Activated T-cell treated with anti-CD3 and anti-CD28 coated beads for 4 hours (primary cell): ENCODE data around the gene TFAM.
"Not testable (repeated sequence)": the region's sequence is repeated elsewhere in the genome, so short reads cannot be mapped to it uniquely, and the experiment has no call there.

Experiments used
- DNase-seq: peaks from one replicate; pipeline ENCODE4 v3.0.0-alpha.2; 2020

Gene TFAM

DNA sequence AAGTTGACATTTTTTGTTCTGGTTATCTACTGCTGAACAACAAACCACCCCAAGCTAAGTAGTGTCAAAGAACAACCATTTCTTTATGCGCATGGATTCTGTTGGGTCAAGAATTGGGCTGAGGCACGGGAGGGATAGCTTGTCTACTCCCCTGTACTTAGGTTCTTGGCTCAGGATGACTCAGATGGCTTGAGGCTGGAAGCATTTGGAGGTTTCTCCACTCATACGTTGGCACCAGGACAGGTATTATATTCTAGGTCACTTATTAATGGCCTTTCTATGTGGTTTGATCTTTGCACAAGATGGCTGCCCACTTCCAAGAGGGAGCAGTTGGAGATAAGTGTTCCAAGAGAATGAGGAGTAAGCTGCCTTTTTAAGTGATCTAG is 11.8 kb upstream of the TFAM start:
- DNase-seq, result no peak

GRCh38 chr10:58382489-58382995 is 2.7 kb upstream of the TFAM start:
- DNase-seq, result no peak

DNA sequence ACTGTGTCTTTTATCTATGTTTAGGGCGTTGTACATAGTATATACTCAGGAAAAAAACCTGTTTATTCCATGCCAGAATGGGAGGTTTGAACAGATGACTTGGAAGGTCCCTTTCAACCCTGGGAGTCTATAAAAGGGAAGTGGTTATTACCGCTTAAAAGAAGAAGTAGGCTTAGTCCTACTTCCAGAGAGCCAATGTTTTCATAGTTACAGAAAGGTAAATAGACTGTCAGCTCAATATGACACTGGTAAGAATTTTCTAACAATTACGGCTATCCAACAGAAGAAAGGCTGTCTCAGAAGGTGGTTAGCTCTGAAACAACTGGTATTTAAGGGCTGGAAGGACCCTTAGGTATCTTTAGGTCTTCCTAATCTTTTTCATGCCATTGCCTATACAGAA is 1.1 kb upstream of the TFAM start:
- no peak for DNase-seq

DNA sequence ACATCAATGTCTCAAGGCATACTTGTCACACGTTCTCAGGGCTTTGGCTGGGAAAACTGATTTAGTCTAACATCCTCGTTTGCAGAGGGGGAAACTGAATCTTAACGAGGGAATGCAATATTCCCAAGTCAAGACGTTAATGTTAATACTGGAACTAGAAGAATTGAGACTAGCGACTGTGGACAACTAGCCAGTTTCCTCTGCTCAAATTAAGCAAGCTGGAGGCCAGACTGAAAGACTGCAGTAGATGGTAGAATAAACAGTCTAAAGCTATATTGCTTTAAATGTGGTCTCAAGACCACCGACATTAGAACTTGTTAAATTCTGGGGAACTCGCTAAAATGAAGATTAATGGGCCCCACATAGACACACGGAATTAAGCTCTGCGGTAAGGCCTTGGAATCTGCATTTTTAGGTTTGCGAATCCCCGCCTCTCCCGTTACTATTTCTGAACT is 639 bp upstream of the TFAM start:
- DNase-seq, result no peak

DNA sequence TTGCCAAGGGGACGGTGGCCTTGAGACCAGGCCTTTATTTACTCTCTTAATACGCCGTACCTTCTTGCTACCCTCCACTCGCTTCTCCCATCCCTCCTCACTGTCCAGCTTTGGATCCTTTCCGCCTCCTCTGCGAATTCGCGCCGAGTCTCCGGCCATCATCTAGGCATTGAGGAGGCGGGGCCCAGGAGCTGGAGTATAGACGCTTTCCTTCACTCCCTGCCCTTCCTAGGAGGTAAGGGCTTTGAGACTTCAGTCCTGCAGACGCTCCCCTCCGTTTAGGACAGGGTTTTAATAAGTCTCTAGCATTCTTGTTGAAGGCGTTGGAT is 538 bp downstream of the TFAM start:
- no peak for DNase-seq

DNA sequence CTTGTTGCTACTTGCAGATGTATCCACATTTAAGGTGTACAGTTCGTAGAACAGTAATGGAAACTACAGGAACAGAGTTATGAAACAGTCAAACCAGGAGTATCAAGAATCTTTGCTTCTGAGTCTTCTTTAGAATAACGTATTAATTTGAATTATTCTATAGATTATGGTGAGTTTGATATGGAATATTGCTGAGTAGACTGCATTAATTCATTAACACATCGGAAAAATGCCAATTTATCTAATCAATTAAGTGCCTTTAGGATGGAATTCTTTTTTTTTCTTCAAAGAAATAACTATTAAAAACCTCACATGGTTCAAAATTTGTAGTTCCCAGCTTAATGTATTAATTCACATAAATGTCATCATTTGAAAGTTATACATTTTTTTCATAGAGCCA is 3.8 kb downstream of the TFAM start:
- DNase-seq, result no peak

DNA sequence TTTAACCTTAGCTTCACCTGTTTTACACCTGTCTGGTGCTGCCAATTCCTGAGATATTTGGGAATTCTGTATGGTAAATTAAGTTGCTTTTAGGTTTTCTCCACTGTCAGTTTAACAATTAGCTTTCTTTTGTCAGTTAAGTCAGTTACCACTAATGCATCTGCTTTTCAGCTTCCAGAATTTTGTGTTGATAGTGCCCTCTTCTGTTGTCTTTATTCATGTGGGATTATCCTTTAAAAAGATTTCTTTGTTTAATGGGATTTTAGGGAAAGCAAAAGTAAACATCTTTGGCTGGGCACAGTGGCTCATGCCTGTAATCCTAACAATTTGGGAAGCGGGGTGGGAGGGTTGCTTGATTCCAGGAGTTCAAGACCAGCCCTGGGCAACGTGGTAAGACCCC is 8.1 kb downstream of the TFAM start:
- no peak for DNase-seq

DNA sequence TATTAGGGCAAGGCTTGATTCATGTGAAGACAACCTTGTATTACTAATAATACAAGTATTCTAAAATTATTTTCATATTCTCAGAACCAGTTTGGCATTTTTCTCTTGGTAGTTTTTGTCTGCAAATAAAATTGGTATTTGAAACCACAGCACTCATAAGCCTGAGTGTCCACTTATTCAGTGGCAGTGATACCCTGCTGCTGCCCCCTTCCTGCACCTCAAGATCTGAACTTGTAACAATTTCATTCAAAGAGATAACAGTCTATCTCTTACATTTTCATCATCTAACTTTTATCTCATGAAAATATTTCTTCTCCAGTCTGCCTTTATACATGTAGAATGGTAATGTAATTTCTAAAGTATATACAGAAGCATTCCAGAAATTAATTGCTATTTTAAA is 9.3 kb downstream of the TFAM start:
- DNase-seq, result no peak

- no peak for DNase-seq
Measured at GRCh38 chr10:58396057-58396456, 10.8 kb downstream of the TFAM start.

- no peak for DNase-seq
Measured at GRCh38 chr10:58397830-58398229, 12.6 kb downstream of the TFAM start.

DNA sequence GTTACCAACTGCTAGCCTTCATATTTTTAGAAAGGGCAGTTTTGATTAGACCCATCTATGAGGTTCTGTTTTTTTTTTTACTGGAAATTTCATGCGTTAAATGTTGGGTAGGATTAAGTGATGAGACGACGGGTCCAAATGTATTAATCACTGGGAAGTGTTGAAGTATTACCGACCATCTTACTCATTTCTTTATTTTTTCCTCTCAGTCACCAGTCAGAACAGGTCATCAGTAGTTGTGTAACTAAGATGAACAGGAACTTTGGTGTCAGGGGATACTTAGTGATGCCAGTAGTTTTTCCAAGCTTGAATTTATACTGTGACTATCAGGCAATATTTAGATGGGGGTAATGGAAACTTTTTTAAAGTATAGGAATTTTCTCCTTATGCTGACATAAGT is 14.2 kb downstream of the TFAM start:
- no peak for DNase-seq

DNA sequence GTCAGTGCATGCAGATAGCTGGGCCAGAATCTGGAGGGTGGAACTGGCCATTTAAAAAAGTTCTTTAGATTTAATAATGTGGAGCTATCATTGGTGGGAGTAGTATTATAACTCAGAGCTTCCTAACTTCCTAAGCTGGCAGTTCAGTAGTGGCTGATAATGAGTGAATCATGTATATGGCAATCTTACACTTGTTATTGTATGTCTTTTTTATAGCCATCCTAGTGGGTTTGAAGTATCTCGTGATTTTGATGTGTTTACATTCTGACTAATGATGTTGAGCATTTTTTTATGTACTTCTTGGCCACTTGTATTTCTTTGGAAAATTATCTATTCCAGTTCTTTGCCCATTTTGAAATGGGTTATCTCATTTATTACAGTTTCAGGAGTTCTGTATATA is 15.4 kb downstream of the TFAM start:
- DNase-seq, result no peak

- DNase-seq, result no peak
Measured at GRCh38 chr10:58404001-58404400, 18.8 kb downstream of the TFAM start.

GRCh38 chr10:58409956-58410610 is 24.9 kb downstream of the TFAM start:
- no peak for DNase-seq

DNA sequence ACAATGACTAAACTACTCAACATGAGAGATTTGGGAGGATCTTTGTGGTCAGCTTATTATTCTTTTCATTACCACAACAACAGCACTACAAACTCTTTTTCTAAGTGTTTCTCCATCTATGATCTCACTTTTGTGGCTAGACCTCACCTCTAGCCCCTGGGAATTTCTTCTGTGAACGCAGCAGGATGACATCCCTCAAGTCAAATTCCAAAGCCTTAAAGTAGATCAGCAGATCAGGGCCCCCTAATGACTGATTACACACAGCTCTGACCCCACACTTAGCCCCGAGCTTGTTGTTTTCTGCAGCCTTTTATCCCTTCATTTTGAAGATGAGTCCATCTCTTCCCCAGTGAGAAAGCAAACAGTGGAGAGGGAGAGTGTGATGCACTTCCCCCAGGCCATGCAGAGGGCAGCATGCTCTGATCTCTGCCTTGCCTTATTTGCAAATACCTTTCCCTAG is 27.3 kb downstream of the TFAM start:
- no peak for DNase-seq

GRCh38 chr10:58414270-58415041 is 29.2 kb downstream of the TFAM start:
- DNase-seq, result no peak

- no peak for DNase-seq
Measured at GRCh38 chr10:58415757-58416156, 30.5 kb downstream of the TFAM start.

- not testable (repeated sequence) for DNase-seq
Measured at GRCh38 chr10:58417902-58418301, 32.7 kb downstream of the TFAM start.

- no peak for DNase-seq
Measured at GRCh38 chr10:58424176-58424575, 39.0 kb downstream of the TFAM start.

GRCh38 chr10:58428436-58428835 is 43.2 kb downstream of the TFAM start:
- not testable (repeated sequence) for DNase-seq

GRCh38 chr10:58431903-58432302 is 46.7 kb downstream of the TFAM start:
- no peak for DNase-seq

DNA sequence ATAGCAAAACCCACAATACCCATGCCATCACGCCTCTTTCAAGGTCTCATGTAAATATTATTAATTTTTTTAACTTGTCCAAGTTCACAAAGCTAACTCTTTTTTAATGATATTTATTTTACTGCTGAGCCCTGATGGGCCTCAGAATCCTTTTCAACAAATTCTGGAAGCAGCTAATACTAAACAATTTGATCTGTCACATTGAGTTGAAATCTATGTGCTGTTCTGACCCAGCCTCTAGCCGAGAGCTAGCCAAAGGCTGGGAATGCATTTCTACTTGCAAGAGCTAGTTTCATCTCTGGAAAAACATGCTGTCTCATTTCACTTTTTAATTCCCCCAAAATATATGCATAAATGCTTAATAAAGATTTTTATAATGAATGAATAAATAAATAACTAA is 47.9 kb downstream of the TFAM start:
- DNase-seq, result no peak

- no peak for DNase-seq
Measured at GRCh38 chr10:58433571-58433970, 48.4 kb downstream of the TFAM start.

DNA sequence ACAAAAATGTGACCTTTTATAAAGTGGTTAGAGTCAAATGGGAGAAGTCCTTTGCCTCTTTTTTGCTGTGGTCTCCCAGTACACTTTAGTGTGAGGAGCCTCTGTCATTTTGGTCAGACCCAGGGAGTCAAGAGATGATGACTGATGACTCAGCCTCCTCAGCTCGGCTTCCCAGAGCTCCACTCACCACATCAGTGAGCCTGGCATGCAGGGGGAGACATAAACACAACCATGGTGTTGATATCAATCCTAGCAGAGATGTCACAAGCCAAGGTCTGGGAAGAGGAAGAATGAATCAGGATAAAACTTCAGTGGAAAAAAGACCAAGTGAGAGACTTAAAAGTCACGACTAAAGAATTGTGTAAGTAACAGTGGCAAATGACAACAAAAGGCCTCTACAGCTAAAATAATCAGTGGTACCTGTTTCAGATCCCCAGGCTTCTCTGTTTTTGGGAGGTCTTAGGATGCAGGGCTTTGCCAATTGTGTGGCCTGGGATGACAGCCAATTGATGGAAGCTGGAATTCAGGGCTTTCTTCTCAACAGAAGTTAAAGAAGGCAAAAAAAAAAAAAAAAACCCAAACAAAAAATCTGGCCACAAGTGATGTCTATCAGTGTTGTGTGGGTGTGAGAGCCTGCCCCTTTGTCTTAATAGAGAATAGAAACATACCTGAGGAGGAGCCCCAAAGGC is 50.2 kb downstream of the TFAM start:
- DNase-seq, result no peak
